ENCODE results near the gene KCNQ5. TPM values are rescaled to one million over a fixed set of nuclear protein-coding genes. Genes with fewer than 3 reads are reported as not detected.

The KCNQ5 gene
- total RNA-seq, 6 donors from 2014 or later, result 0.30 to 3.1 (median 0.32) TPM

DNA sequence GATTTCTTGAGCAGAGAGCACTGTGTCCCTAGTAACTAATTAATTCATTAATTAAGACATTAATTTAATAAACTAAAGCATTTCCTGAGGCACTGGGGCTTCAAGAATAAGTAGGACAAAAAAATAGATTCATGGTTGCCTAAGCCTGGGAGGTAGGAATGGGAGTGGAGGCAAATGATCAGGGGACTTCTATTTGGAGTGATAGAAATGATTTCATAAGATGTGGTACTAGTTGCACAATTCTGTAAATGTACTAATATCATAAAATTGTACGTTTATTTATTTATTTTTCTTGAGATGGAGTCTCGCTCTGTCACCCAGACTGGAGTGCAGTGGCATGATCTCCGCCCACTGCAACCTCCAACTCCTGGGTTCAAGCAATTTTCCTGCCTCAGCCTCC, 316.2 kb downstream of the KCNQ5 start:
- no peak overlapping the region for H3K27ac ChIP-seq
- no peaks in the 10 kb centered on the region for H3K9me3 ChIP-seq
- H3K27me3 ChIP-seq, result no peaks in the 10 kb centered on the region
- no peak overlapping the region for H3K4me3 ChIP-seq
- no peak for DNase-seq
- no peaks in the 10 kb centered on the region for H3K36me3 ChIP-seq
- 67 to 70% methylated on average over 3 of the region's 3 CpGs for WGBS, 2 donors
- no peak for ATAC-seq (ENCODE audit: low FRiP score in 2 of 2)
- TF ChIP-seq POLR2AphosphoS5 (IDR thresholded peaks at IDR 0.05), result no peak
- TF ChIP-seq, protein P1, sequence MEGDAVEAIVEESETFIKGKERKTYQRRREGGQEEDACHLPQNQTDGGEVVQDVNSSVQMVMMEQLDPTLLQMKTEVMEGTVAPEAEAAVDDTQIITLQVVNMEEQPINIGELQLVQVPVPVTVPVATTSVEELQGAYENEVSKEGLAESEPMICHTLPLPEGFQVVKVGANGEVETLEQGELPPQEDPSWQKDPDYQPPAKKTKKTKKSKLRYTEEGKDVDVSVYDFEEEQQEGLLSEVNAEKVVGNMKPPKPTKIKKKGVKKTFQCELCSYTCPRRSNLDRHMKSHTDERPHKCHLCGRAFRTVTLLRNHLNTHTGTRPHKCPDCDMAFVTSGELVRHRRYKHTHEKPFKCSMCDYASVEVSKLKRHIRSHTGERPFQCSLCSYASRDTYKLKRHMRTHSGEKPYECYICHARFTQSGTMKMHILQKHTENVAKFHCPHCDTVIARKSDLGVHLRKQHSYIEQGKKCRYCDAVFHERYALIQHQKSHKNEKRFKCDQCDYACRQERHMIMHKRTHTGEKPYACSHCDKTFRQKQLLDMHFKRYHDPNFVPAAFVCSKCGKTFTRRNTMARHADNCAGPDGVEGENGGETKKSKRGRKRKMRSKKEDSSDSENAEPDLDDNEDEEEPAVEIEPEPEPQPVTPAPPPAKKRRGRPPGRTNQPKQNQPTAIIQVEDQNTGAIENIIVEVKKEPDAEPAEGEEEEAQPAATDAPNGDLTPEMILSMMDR (IDR thresholded peaks at IDR 0.05), result no peak
- no peak for TF ChIP-seq EP300 (IDR thresholded peaks at IDR 0.05)
- TF ChIP-seq POLR2A (IDR thresholded peaks at IDR 0.05), result no peak
- peaks cover 0 to 3% (median 0%) of the 10 kb centered on the region in 4 donors for H3K4me1 ChIP-seq

DNA sequence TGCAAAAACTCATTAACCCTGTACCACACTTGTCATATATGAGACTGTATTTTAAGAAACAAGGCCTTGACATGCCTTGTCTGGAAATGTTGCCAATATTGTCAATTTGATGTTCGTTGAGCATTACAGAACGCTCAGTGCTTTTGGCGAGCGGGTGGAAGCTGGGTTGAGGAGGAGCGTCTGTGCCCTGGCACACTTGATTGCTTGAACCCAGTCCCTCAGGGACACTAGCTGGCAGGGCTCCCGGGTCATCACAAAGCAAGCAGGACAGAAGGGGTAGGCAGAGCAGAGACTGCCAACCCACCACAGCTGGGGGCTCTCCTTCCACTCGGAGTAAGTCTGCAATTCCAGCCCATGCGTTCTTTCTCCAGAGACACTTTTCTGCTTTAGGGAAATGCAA, 317.1 kb downstream of the KCNQ5 start:
- Histone ChIP-seq H3K4me1 (peaks cover 0 to 3% (median 0%) of the 10 kb centered on the region in 4 donors), H3K27me3 (no peaks in the 10 kb centered on the region), H3K27ac (no peak overlapping the region), H3K9me3 (no peaks in the 10 kb centered on the region), H3K36me3 (no peaks in the 10 kb centered on the region), H3K4me3 (no peak overlapping the region)
- TF ChIP-seq POLR2AphosphoS5 (IDR thresholded peaks at IDR 0.05) (no peak), EP300 (IDR thresholded peaks at IDR 0.05) (no peak), POLR2A (IDR thresholded peaks at IDR 0.05) (no peak)
- TF ChIP-seq, protein P1 (IDR thresholded peaks at IDR 0.05), result no peak
- no peak for DNase-seq
- 93 to 96% methylated on average over 8 of the region's 8 CpGs for WGBS, 2 donors
- ATAC-seq (ENCODE audit: low FRiP score in 2 of 2), result no peak

DNA sequence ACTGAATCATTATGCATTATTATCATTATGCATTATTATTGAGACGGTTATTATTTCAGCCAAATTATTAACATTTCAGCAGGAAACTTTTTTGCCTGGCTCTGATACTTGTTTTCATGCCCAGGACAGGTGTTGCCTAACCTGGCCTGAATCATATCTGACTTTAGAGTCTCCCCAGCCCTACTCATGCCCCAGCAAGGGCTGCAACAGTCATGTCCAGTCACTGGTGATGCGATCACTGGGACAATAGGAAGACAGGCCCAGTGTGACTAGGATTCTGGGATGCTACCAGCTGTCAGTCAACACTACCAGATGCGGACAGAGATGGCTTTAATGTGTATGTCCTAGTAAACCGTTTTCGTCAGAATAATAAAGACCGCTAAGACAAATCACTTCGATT, 318.4 kb downstream of the KCNQ5 start:
- no peaks in the 10 kb centered on the region for H3K36me3 ChIP-seq
- 95 to 98% methylated on average over 7 of the region's 7 CpGs for WGBS, 2 donors
- DNase-seq (no peak), ATAC-seq (ENCODE audit: low FRiP score in 2 of 2) (no peak)
- H3K4me3 ChIP-seq, result no peak overlapping the region
- TF ChIP-seq, protein P1 (IDR thresholded peaks at IDR 0.05), result no peak
- no peak for TF ChIP-seq POLR2A (IDR thresholded peaks at IDR 0.05)
- no peak for TF ChIP-seq EP300 (IDR thresholded peaks at IDR 0.05)
- no peak for TF ChIP-seq POLR2AphosphoS5 (IDR thresholded peaks at IDR 0.05)
- H3K27ac ChIP-seq, result no peak overlapping the region
- H3K9me3 ChIP-seq, result no peaks in the 10 kb centered on the region
- H3K4me1 ChIP-seq, result peaks cover 0 to 3% (median 0%) of the 10 kb centered on the region in 4 donors
- H3K27me3 ChIP-seq, result no peaks in the 10 kb centered on the region

DNA sequence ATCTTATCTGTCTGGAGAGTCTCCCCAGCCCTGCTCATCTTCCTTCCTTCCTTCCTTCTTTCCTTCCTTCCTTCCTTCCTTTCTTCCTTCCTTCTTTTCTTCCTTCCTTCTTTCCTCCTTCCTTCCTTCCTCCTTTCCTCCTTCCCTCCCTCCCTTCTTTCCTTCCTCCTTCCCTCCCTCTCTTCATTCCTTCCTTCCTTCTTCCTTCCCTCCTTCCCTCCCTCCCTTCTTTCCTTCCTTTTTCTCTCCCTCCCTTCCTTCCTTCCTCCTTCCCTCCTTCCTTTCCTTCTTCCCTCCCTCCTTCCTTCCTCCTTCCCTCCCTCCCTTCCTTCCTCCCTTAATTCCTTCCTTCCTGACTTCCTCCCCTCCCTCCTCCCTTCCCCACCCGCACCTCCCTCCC, 319.4 kb downstream of the KCNQ5 start:
- Histone ChIP-seq H3K4me1 (peaks cover 0 to 3% (median 0%) of the 10 kb centered on the region in 4 donors), H3K27ac (no peak overlapping the region)
- no peak for ATAC-seq (ENCODE audit: low FRiP score in 2 of 2)

More for the DNA sequence above, 319.4 kb downstream of the KCNQ5 start:
- Histone ChIP-seq H3K36me3 (no peaks in the 10 kb centered on the region), H3K4me3 (no peak overlapping the region), H3K9me3 (no peaks in the 10 kb centered on the region), H3K27me3 (no peaks in the 10 kb centered on the region)
- TF ChIP-seq EP300 (IDR thresholded peaks at IDR 0.05) (no peak), POLR2A (IDR thresholded peaks at IDR 0.05) (no peak), POLR2AphosphoS5 (IDR thresholded peaks at IDR 0.05) (no peak)
- TF ChIP-seq, protein P1 (IDR thresholded peaks at IDR 0.05), result no peak
- 80% methylated on average over 1 of the region's 1 CpG; no CpG with 5 or more reads in 1 of the 2 donors for WGBS, 2 donors
- DNase-seq, result no peak
